Esophagus muscularis mucosa (tissue), 4 donors: Measurements from ENCODE around the gene PRR11. TPM values are rescaled to one million over a fixed set of nuclear protein-coding genes. Genes with fewer than 3 reads are reported as not detected.

Experiments used
- DNase-seq: peaks from one replicate; pipeline ENCODE4 v3.0.0-alpha.2; 2017; ENCODE audit errors: extremely low spot score
- H3K27ac ChIP-seq, 4 donors: fragments of 200-600 bp; sonication (generic); replicated peaks in 1 of 4; 1 replicate in 3 of 4; 2 replicates in 1 of 4; pipeline ENCODE4 v1.5.1; 2016 to 2019; ENCODE audit warnings: mild to moderate bottlenecking in 1 of 4
- H3K27me3 ChIP-seq, 4 donors: fragments of 200-600 bp; sonication (generic); one replicate each; pipeline versions ENCODE4 v1.5.1 to v1.6.0; 2016 to 2019
- H3K36me3 ChIP-seq, 4 donors: fragments of 200-600 bp; sonication (generic); one replicate each; pipeline ENCODE4 v1.5.1; 2016 to 2019
- H3K4me1 ChIP-seq, 4 donors: fragments of 200-600 bp; sonication (generic); one replicate each; pipeline ENCODE4 v1.5.1; 2016 to 2019
- H3K4me3 ChIP-seq, 4 donors: fragments of 200-600 bp; sonication (generic); 1 replicate in 2 of 4; 2 replicates in 2 of 4; pipeline ENCODE4 v1.5.1; 2016 to 2019; ENCODE audit warnings: mild to moderate bottlenecking in 4 of 4, moderate library complexity in 1 of 4
- H3K9me3 ChIP-seq, 4 donors: fragments of 200-600 bp; sonication (generic); 1 replicate in 3 of 4; 2 replicates in 1 of 4; pipeline ENCODE4 v1.5.1; 2016 to 2019
- EP300 ChIP-seq: sonication (generic); formaldehyde crosslinking; IDR thresholded peaks from one replicate; pipeline ENCODE4 v1.6.1; 2017; ENCODE audit warnings: antibody characterized with exemption
- POLR2A ChIP-seq: fragments of 450-650 bp; IDR thresholded peaks from one replicate; pipeline ENCODE4 v1.6.1; 2017; ENCODE audit warnings: antibody characterized with exemption, moderate library complexity, mild to moderate bottlenecking, low read depth
- POLR2AphosphoS5 ChIP-seq, 2 donors: sonication (generic); formaldehyde crosslinking; IDR thresholded peaks; one replicate each; pipeline ENCODE4 v1.6.1; 2017; ENCODE audit warnings: antibody characterized with exemption in 2 of 2
- WGBS: methylation state at CpG from one replicate; pipeline ENCODE4 v1.1.5; 2018; 5-methylcytosine and 5-hydroxymethylcytosine counted together
- intact Hi-C: fragments of 100-400 bp; cut with DNase I; formaldehyde crosslinking; loops from one replicate; pipeline ENCODE4 v1.15.1; 2023
- total RNA-seq, 4 donors: library from RNA; depleted of rRNA; stranded (reverse); fragments of >200 nt; gene quantifications; one replicate each; pipeline versions ENCODE4 v1.1.0 to v1.2.1, GENCODE V29; 2016
- TF ChIP-seq, protein P1 (sequence below), 3 experiments: fragments of 200-600 bp in 2 of 3; fragments of 450-650 bp in 1 of 3; sonication (generic) in 2 of 3; IDR thresholded peaks; one replicate each; pipeline ENCODE4 v1.5.1; 2017 to 2019; ENCODE audit warnings: antibody characterized with exemption in 3 of 3, mild to moderate bottlenecking in 2 of 3, moderate library complexity in 1 of 3

PRR11 gene
- total RNA-seq, 4 donors from 2014 or later, result 0.32 to 110 (median 0.87) TPM

DNA sequence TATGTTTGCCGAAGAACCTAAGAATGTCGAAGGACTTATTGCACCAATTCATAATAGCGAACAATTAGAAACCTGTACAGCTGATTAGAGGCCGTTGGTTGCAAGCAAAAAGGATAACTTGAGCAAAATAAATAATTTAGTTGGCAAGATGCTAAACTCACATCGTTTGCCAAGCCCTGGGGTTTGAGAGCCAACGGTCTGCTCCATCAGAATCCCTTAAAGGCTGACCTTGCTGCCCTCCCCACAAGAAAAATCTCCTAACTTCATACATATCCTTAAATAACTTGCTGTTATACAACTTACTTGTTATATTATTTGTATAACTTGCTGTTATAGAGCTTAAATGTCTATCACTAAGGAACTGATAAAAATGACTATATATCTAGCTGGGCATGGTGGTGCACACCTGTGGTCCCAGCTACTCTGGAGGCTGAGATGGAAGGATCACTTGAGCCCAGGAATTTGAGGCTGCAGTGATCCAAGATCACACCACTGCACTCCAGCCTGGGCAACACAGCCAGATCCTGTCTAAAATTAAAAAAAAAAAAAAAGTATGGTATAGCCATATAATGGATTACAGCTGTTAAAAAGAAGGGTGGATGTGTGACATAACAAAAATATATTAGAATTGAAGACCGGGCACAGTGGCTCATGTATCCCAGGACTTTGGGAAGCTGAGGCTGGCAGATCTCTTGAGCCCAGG lies 47.0 kb upstream of the PRR11 start:
- peaks cover 0 to 3% (median 0%) of the 10 kb centered on the region in 4 donors for H3K9me3 ChIP-seq
- no peaks in the 10 kb centered on the region for H3K27me3 ChIP-seq
- no peak for TF ChIP-seq EP300
- TF ChIP-seq POLR2A, result no peak
- TF ChIP-seq, protein P1, sequence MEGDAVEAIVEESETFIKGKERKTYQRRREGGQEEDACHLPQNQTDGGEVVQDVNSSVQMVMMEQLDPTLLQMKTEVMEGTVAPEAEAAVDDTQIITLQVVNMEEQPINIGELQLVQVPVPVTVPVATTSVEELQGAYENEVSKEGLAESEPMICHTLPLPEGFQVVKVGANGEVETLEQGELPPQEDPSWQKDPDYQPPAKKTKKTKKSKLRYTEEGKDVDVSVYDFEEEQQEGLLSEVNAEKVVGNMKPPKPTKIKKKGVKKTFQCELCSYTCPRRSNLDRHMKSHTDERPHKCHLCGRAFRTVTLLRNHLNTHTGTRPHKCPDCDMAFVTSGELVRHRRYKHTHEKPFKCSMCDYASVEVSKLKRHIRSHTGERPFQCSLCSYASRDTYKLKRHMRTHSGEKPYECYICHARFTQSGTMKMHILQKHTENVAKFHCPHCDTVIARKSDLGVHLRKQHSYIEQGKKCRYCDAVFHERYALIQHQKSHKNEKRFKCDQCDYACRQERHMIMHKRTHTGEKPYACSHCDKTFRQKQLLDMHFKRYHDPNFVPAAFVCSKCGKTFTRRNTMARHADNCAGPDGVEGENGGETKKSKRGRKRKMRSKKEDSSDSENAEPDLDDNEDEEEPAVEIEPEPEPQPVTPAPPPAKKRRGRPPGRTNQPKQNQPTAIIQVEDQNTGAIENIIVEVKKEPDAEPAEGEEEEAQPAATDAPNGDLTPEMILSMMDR (IDR thresholded peaks at IDR 0.05), result no peak
- no peak for TF ChIP-seq POLR2AphosphoS5 (IDR thresholded peaks at IDR 0.05)
- no peak overlapping the region for H3K27ac ChIP-seq
- 87% methylated on average over 7 of the region's 7 CpGs for WGBS
- H3K36me3 ChIP-seq, result peaks cover 0 to 4% (median 2%) of the 10 kb centered on the region in 4 donors
- peaks cover 10 to 43% (median 36%) of the 10 kb centered on the region in 4 donors for H3K4me1 ChIP-seq
- DNase-seq, result no peak
- intact Hi-C loops, result no loop called here
- no peak overlapping the region for H3K4me3 ChIP-seq

DNA sequence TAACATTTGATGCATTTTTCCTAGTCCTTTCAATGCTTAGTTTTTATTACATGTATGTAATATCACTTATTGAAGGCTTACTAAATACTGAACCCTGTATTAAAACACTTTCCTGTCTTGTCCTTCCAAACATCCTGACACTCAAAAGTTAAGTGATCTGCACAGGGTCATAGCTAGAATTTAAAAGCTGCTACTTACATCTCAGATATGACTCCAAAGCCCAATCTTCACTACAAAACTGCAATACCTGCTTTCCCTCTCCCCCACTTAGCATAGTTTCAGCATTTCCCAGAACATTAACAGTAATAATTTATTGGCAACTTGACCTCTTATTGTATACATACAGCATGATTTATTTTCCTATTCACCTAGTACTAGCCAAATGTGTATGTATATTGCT lies 44.6 kb upstream of the PRR11 start:
- intact Hi-C loops, result loop anchor here (5.0 kb wide), 1 partner anchor 41 kb away; no protein-coding TSS in a partner anchor
- H3K4me1 ChIP-seq, result peaks cover 8 to 20% (median 17%) of the 10 kb centered on the region in 4 donors
- no peaks in the 10 kb centered on the region for H3K27me3 ChIP-seq
- H3K36me3 ChIP-seq, result peaks cover 0 to 13% (median 2%) of the 10 kb centered on the region in 4 donors
- H3K27ac ChIP-seq, result no peak overlapping the region
- DNase-seq, result no peak
- H3K4me3 ChIP-seq, result no peak overlapping the region
- no peak for TF ChIP-seq EP300
- TF ChIP-seq POLR2A, result no peak
- TF ChIP-seq, protein P1 (IDR thresholded peaks at IDR 0.05), result no peak
- no peak for TF ChIP-seq POLR2AphosphoS5 (IDR thresholded peaks at IDR 0.05)
- peaks cover 0 to 3% (median 0%) of the 10 kb centered on the region in 4 donors for H3K9me3 ChIP-seq

DNA sequence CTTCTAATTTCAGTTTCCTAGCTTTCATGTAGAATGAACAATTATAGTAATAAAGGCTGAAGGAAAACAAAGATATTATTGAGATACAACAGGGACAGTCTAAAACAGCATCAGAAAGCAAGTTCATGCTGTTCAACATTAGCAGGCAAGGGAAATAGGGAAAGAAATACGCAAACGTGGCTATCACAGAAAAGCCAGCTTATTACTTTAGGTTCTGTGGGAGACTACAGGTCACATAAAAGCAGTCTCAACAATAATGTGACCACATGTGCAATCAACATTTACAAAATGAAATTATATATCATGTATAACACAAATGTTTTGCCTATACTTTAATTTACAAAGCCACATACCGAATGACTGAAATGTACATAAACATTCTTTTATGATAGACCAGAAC lies 44.0 kb upstream of the PRR11 start:
- H3K4me1 ChIP-seq, result peaks cover 8 to 20% (median 17%) of the 10 kb centered on the region in 4 donors
- peaks cover 0 to 16% (median 3%) of the 10 kb centered on the region in 4 donors for H3K36me3 ChIP-seq
- 85% methylated on average over 3 of the region's 3 CpGs for WGBS
- DNase-seq, result no peak
- no peak for TF ChIP-seq POLR2A
- no peak for TF ChIP-seq POLR2AphosphoS5 (IDR thresholded peaks at IDR 0.05)
- TF ChIP-seq EP300, result no peak
- TF ChIP-seq, protein P1 (IDR thresholded peaks at IDR 0.05), result no peak
- no peak overlapping the region for H3K4me3 ChIP-seq
- H3K27ac ChIP-seq, result no peak overlapping the region
- intact Hi-C loops, result loop anchor here (5.0 kb wide), 1 partner anchor 41 kb away; no protein-coding TSS in a partner anchor
- peaks cover 0 to 1% (median 0%) of the 10 kb centered on the region in 4 donors for H3K9me3 ChIP-seq
- H3K27me3 ChIP-seq, result no peaks in the 10 kb centered on the region

DNA sequence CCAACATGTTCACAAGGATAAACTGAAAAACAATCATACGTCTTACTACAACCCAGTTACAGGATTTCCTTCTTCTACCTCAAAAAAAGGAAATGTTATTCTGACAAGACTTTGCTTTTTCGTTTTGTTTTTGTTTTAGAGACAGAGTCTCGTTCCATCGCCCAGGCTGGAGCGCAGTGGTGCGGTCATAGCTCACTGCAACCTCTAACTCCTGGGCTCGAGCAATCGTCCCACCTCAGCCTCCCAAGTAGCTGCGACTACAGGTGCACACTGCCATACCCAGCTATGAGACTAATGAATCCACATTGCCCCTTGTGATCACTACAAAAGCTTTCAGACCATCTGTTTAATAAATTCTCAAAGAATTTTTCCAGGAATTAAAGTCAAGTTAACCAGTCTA lies 40.1 kb upstream of the PRR11 start:
- H3K27ac ChIP-seq, result no peak overlapping the region
- no peak for DNase-seq
- no peak for TF ChIP-seq POLR2AphosphoS5 (IDR thresholded peaks at IDR 0.05)
- TF ChIP-seq EP300, result no peak
- H3K36me3 ChIP-seq, result peaks cover 0 to 34% (median 11%) of the 10 kb centered on the region in 4 donors
- intact Hi-C loops, result no loop called here
- H3K4me1 ChIP-seq, result no peaks in the 10 kb centered on the region
- no peak overlapping the region for H3K4me3 ChIP-seq
- 93% methylated on average over 9 of the region's 9 CpGs for WGBS
- H3K9me3 ChIP-seq, result no peaks in the 10 kb centered on the region
- H3K27me3 ChIP-seq, result no peaks in the 10 kb centered on the region

DNA sequence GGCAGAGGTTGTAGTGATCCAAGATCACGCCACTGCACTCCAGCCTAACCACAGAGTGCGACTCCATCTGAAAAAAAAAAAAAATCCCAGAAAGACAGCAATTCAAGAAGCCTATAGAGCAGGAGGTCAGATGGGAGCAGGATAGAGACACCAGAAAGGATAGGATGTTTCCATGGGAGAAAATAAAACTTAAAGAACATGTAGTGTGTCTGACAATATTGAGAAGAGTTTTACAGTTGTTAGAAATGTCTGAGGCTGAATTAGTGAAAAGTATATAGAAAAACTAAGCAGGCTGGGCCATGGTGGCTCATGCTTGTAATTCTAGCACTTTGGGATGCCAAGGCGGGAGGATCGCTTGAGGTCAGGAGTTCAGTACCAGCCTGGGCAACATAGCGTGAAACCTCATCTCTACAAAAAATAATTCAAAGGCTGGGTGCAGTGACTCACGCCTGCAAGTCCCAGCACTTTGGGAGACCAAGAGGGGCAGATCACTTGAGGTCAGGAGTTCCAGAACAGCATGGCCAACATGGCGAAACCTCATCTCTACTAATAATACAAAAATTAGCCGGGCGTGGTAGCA lies 33.6 kb upstream of the PRR11 start:
- no peaks in the 10 kb centered on the region for H3K9me3 ChIP-seq
- no peaks in the 10 kb centered on the region for H3K27me3 ChIP-seq
- H3K4me1 ChIP-seq, result no peaks in the 10 kb centered on the region
- TF ChIP-seq POLR2AphosphoS5 (IDR thresholded peaks at IDR 0.05), result no peak
- TF ChIP-seq EP300, result no peak
- TF ChIP-seq, protein P1 (IDR thresholded peaks at IDR 0.05), result no peak
- no peak for TF ChIP-seq POLR2A
- no peak for DNase-seq
- H3K4me3 ChIP-seq, result no peak overlapping the region
- intact Hi-C loops, result no loop called here
- H3K27ac ChIP-seq, result no peak overlapping the region
- H3K36me3 ChIP-seq, result peaks cover 0 to 34% (median 15%) of the 10 kb centered on the region in 4 donors
- WGBS, result 96% methylated on average over 9 of the region's 9 CpGs
